ENCODE results near the gene PLXDC2.

Gene PLXDC2

DNA sequence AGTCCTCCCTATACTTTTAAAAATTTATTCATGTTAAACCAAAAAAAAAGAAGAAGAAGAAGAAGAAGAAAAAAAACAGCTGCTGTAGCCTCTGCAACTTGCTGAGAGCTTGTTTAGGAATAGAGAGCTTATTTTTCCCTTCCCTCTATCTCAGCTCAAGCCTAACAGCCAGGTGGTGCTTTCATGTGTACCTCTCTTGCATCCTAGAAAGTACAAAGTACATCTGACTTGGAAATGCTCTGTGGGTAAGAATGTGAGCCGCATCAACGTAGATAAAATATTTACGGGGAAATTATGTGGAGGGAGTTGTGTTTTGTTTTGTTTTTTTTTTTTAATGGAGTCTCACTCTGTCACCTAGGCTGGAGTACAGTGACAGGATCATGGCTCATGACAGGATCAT, 99.6 kb downstream of the PLXDC2 start:
- no peak for DNase-seq

- no peak for DNase-seq
These were observed 101.7 kb downstream of the PLXDC2 start for GRCh38 chr10:19917751-19918478.

GRCh38 chr10:19918794-19919193, 102.6 kb downstream of the PLXDC2 start:
- DNase-seq = no peak

DNA sequence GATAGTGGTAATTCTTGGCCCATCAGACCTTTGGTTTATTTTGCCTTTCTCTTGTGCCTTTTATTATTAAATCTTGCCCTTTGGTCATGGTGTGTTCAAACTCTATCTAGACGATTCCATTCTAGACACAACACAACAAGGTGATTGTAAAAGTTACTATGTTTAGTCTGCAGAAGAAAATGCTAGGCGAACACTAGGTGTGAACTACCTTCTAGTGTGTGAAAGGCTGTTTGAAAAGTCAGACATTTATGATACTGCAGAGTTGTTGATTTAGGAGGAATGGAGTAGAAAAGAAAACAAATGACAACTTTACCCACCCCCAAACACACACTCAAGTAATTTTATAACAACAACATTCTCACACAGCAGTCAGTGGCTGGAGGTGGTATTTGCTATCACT, 103.4 kb downstream of the PLXDC2 start:
- DNase-seq = no peak

DNA sequence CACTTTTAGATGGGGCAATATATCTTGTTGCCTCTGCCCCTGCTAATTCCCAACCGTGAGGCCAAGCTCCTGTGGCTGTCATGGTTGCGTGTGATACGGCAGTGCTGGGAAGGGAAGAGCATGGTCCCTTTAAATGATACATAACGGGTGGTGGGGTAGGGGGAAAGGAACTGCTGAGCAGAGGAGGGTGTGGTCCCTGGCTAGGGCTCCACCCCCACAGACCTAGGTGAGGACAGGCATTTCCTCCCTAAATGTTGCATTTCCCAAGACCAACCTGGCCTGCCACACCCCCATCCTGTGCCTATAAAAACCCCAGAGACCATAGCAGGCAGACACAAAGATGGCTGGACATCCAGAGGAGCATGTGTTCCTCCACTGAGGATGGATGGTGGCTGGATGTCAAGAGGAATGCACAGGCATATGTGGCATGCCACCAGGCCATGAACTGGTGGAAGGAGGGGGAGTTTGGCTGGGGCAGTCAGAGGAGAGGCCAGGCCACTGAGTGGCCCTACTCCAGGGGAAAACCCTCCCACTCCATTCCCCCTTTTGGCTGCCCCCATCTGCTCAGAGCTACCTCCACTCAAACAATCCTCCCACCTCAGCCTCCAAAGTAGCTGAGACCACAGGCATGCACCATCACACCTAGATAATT, 104.0 kb downstream of the PLXDC2 start:
- DNase-seq = no peak

DNA sequence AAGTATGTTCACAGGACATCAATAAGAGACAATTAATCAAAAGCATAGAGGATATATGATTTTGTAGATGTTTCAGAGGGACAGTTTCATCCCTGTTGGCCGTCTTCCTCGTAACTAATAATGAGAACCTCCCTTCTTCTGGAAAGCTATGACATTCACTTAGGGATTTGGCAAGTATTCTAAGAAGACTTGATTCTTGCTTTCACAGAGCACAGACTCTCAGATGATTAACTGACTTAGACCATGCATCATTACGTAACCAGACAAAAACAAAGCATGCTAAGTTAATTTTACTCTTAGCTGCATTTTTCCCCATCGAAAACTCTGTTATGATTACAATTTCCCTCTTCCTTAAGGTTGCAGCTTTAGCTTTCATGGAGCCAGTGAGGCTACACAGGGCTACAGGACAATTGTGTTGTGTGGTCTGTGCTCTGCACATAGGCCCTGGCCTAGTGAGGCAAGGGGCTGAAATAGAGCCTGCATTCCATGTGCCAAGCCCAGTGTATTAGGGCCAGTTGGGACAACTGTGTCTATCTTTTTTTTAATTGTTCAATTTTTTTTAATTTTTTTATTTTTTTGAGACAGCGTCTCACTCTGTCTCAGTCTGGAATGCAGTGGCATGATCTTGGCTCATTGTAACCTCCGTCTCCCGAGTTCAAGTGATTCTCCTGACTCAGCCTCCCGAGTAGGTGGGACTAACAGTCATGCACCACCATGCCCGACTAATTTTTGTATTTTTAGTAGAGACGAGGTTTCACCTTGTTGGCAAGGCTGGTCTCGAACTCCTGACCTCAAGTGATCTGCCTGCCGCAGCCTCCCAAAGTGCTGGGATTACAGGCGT, 105.3 kb downstream of the PLXDC2 start:
- DNase-seq = no peak

- no peak for DNase-seq
These were observed 106.2 kb downstream of the PLXDC2 start for GRCh38 chr10:19922236-19922963.

DNA sequence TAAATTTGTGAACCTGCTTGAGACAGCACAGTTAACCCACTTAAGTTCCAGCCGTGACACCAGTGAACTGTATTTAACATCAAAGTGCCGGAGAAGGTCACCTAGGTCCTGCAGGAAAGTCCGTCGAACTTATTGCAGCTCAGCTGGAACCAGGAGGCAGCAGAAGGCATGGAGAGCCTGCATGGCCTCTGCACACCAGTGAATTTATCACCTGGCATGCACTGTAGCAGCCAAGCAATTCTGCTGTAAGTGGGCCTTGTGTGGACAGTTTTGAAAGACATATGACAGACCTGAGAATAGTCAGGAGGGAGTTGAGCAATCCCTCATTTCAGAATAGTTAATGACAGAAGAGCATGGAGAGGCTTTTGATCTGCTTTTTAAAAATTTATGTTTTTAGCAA, 108.8 kb downstream of the PLXDC2 start:
- no peak for DNase-seq

GRCh38 chr10:19928936-19929335, 112.7 kb downstream of the PLXDC2 start:
- DNase-seq = no peak

DNA sequence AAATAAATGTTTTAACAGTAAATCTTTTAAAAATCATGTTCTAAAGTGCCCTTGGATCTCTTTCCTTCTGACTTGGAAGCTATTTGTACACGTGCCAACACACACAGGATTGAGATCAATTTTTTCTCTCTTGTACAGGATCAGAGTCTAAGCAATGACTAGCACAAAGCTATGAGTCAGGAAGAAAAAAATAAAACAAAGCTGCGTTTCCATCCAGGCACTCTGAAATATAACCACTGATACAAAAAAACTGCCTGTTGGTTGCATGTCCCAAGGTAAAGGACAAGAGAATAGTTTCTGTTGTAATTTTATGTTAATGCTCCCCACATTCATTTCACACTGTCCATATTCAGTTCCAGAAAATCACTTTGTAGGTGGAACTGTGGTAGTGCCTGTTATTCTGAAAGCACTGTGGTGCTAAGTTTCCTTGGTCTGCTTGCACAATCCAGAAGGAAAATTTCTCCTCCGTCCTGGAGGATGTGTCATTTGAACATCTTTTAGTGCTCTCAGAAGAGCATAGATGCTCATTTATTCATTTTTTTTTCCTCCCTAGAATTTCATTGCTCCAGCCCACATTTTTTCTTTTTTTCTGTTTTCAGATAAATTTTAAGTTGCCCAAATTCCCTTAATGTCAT, 113.4 kb downstream of the PLXDC2 start:
- DNase-seq = no peak

DNA sequence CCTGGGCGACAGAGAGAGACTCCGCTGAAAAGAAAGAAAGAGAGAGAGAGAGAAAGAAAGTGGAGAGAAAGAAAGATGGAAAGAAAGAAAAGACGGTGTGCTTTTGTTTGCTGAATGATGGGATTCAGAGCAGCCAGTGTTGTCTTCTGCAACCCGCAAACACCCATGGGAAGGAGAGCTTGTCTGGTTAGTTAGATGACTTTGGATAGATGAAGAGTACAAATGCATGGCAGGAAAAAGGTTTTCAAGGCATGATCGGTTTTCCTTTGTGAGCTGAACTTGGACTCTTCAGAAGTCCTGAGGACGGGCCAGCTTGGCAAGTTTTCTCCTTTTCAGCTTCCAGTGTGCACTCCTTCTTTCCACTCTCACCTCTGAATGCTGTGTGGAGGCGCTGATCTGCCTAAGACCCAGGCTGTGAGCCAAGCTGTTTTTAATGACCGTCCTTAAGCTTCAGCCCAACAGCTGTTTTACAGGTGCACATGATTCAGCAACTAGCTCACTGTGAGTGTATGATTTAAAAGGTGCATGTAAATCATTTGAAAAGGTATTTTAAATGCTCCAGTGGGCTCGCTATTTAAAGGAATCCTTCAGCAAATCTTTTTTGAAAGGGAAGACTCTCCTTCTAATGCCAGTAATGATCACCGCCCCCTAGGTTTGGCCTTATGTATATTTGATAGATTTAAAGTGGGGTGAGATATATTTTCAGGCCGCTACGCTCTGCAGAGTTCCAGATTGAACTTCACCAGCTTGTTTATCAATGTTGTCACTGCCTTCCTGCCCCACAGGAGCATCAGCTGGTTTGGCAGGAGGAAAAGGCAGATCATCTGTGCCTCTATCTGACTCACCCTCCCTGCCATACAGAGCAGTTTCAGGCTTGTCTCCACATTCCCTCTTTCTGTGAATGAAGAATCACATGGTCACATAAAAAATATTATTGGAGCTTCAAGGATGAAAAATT, 115.0 kb downstream of the PLXDC2 start:
- no peak for DNase-seq

GRCh38 chr10:19931894-19932590, 115.8 kb downstream of the PLXDC2 start:
- no peak for DNase-seq

DNA sequence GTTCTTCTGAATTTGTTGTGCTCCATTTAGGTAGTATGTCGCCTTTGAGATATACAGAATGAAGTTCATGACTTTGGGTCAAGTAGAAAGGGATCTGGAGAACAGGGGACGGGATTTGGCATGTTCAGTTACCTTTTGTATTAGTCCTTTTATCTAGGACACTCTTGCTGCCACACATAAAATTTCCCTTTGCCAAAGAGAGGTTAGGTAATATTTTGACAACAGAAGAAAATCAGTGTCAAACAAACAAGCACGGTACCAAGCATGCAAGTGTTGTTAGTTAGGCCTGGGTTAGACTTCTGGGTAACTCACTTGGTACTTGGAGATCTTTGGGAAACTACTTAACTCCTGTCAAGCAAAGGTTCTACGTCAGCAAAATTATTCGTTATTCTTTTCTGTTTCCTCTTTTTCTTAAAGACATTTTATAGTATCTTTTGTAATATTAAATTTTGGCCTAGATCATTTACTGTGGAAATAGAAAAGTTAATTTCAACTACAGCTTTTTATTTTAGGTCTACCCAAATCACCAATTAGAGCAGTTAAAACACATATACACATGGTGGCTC, 116.7 kb downstream of the PLXDC2 start:
- DNase-seq = no peak

- no peak for DNase-seq
These were observed 117.5 kb downstream of the PLXDC2 start for GRCh38 chr10:19933772-19934171.

- DNase-seq = no peak
These were observed 118.9 kb downstream of the PLXDC2 start for GRCh38 chr10:19935176-19935575.

GRCh38 chr10:19936289-19936688, 120.1 kb downstream of the PLXDC2 start:
- no peak for DNase-seq

DNA sequence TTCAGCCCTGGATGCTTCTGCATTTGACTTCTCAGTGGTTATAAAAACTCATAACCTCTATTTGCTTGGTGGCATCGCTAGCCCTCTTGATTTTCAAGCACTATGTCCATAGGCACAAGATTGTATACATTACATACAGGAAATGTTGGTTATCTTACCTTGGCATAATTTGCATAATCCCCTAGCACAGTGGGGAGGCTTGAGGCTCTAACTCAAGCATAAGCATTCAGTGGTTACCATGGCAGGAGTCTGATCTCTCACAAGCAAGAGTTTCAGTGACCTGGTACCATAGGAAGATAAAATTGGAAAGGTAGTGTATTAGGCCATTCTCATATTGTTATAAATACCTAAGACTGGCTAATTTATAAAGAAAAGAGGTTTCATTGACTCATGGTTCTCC, 121.8 kb downstream of the PLXDC2 start:
- no peak for DNase-seq

- no peak for DNase-seq
These were observed 125.1 kb downstream of the PLXDC2 start for GRCh38 chr10:19941206-19941880.

DNA sequence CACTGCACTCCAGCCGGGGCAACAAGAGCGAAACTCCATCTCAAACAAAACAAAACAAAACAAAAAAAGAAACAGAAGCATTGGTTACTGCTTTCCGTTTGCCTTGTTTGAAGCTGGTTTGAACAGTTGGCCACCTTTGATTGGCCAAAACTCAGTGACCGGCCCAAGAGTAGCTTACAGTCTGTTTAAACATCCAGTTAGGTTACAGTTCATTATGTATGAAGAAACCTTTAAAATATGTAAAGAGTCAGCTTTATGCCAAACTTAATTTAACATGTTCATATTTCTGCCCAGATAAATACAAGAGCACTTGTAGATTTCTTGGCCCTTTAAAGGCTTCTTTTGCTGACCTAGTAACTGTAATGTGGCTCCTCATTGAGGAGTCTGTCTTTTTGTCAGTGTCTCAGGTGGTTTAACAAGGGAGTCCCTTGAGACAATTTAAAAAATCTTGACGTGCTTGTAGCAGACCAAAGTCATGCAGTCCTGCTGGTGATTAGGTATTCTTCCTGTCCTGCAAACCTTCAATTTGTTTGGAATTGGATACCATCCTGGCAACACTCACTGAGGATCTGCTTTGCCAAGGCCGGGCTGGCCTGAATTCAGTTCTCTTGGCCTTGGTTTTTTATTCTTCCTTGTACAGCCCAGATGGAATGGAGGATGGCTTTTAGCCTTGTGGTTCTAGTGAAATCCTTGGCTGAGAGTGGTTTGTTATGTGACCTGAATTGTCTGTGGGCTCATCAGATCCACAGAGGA, 128.9 kb downstream of the PLXDC2 start:
- DNase-seq = no peak

Measured in NCI-H1694 (cell line).